ENCODE results near the gene MYL10. TPM values are rescaled to one million over a fixed set of nuclear protein-coding genes. Genes with fewer than 3 reads are reported as not detected.
"Not testable (repeated sequence)": the region's sequence is repeated elsewhere in the genome, so short reads cannot be mapped to it uniquely, and the experiment has no call there.

Gene MYL10
- total and polyA plus RNA-seq, 2 experiments from 2014 or later: 1.3 TPM; not detected in 1

DNA sequence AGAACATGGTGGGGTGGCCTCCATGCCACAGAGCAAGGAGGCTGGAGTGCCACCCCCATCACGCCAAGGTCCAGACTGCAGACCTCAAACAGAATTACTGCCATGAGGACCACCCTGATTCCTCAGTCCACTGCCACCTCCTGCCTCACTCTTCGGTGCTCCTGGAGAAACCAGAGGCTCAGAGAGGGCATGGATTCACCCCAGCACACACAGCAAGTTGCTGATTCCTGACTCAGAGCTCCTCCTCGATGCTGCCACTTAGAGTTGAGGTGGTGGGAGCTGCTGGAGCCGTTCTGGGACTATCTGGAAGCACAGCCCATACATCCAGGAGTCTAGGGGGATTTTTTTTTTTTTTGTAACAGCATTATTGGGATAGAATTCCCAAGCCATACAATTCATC, 22.0 kb upstream of the MYL10 start:
- Mint-ChIP-seq H3K36me3 (ENCODE audit: low read depth) (no peaks in the 10 kb centered on the region), H3K4me1 (peaks cover 2% of the 10 kb centered on the region; the same call in 1 of the 3 replicates), H3K4me3 (no peak overlapping the region), H3K9me3 (peaks cover 3% of the 10 kb centered on the region; the same call in 1 of the 3 replicates), H3K27ac (no peak overlapping the region), H3K27me3 (ENCODE audit: insufficient read depth, low read depth, poor library complexity) (peaks cover 8% of the 10 kb centered on the region)
- DNase-seq (ENCODE audit: low spot score): no peak
- Histone ChIP-seq H3F3A (replicated peaks; ENCODE audit: low read depth) (no peaks in the 10 kb centered on the region), H3K9me2 (ENCODE audit: insufficient read depth) (no peaks in the 10 kb centered on the region), H4K20me1 (replicated peaks; ENCODE audit: insufficient read depth) (no peaks in the 10 kb centered on the region), H3K4me1 (ENCODE audit: insufficient read depth) (no peaks in the 10 kb centered on the region), H3K36me3 (ENCODE audit: insufficient read depth) (no peaks in the 10 kb centered on the region), H3K27me3 (ENCODE audit: insufficient read depth) (no peaks in the 10 kb centered on the region), H3K79me2 (replicated peaks; ENCODE audit: insufficient read depth) (no peaks in the 10 kb centered on the region), H3K27ac (ENCODE audit: low read depth) (no peak overlapping the region), H3K4me2 (no peak overlapping the region), H2AFZ (no peak overlapping the region; the same call in 1 of the 2 replicates), H3K4me3 (no peak overlapping the region)
- ATAC-seq: no peak
- TF ChIP-seq ZNF114 (CRISPR knock-in tag; IDR thresholded peaks at IDR 0.05): no peak

DNA sequence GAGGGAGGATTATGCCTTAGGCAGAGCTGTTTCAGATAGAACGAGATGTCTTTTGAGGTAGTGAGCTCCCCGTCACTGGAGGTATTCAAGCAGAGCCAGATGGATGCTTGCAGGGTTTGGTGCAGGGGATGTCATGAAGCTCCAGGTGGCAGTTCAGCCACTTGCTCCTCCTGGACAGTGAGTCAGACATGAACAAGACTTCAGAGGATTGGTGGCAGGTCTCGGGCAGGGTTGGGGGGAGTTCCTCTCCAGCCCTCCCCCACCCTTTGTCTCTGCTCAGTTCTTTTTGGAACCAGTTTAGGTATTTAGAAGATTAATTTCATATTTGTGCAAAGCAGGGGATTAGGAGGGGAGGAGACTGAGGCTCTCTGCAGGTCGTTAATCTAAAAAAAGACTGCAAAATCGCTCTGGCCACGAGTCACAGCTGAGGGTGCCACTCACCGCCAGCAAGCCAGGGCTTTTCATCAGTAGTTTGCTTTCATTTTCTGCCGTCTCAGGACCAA, 21.5 kb upstream of the MYL10 start:
- Histone ChIP-seq H4K20me1 (replicated peaks; ENCODE audit: insufficient read depth) (no peaks in the 10 kb centered on the region), H3K9me2 (ENCODE audit: insufficient read depth) (no peaks in the 10 kb centered on the region), H3K4me3 (no peak overlapping the region), H3K27ac (ENCODE audit: low read depth) (no peak overlapping the region), H3K36me3 (ENCODE audit: insufficient read depth) (no peaks in the 10 kb centered on the region), H3F3A (replicated peaks; ENCODE audit: low read depth) (no peaks in the 10 kb centered on the region), H3K4me2 (no peak overlapping the region), H2AFZ (no peak overlapping the region; the same call in 1 of the 2 replicates), H3K27me3 (ENCODE audit: insufficient read depth) (no peaks in the 10 kb centered on the region), H3K79me2 (replicated peaks; ENCODE audit: insufficient read depth) (no peaks in the 10 kb centered on the region), H3K4me1 (ENCODE audit: insufficient read depth) (no peaks in the 10 kb centered on the region)
- TF ChIP-seq, protein P1, sequence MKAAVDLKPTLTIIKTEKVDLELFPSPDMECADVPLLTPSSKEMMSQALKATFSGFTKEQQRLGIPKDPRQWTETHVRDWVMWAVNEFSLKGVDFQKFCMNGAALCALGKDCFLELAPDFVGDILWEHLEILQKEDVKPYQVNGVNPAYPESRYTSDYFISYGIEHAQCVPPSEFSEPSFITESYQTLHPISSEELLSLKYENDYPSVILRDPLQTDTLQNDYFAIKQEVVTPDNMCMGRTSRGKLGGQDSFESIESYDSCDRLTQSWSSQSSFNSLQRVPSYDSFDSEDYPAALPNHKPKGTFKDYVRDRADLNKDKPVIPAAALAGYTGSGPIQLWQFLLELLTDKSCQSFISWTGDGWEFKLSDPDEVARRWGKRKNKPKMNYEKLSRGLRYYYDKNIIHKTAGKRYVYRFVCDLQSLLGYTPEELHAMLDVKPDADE (IDR thresholded peaks at IDR 0.05): no peak
- TF ChIP-seq, protein P2, sequence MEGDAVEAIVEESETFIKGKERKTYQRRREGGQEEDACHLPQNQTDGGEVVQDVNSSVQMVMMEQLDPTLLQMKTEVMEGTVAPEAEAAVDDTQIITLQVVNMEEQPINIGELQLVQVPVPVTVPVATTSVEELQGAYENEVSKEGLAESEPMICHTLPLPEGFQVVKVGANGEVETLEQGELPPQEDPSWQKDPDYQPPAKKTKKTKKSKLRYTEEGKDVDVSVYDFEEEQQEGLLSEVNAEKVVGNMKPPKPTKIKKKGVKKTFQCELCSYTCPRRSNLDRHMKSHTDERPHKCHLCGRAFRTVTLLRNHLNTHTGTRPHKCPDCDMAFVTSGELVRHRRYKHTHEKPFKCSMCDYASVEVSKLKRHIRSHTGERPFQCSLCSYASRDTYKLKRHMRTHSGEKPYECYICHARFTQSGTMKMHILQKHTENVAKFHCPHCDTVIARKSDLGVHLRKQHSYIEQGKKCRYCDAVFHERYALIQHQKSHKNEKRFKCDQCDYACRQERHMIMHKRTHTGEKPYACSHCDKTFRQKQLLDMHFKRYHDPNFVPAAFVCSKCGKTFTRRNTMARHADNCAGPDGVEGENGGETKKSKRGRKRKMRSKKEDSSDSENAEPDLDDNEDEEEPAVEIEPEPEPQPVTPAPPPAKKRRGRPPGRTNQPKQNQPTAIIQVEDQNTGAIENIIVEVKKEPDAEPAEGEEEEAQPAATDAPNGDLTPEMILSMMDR (conservative IDR thresholded peaks at IDR 0.05; ENCODE audit: low read depth in 2 of 2): no peak
- TF ChIP-seq, protein P3, sequence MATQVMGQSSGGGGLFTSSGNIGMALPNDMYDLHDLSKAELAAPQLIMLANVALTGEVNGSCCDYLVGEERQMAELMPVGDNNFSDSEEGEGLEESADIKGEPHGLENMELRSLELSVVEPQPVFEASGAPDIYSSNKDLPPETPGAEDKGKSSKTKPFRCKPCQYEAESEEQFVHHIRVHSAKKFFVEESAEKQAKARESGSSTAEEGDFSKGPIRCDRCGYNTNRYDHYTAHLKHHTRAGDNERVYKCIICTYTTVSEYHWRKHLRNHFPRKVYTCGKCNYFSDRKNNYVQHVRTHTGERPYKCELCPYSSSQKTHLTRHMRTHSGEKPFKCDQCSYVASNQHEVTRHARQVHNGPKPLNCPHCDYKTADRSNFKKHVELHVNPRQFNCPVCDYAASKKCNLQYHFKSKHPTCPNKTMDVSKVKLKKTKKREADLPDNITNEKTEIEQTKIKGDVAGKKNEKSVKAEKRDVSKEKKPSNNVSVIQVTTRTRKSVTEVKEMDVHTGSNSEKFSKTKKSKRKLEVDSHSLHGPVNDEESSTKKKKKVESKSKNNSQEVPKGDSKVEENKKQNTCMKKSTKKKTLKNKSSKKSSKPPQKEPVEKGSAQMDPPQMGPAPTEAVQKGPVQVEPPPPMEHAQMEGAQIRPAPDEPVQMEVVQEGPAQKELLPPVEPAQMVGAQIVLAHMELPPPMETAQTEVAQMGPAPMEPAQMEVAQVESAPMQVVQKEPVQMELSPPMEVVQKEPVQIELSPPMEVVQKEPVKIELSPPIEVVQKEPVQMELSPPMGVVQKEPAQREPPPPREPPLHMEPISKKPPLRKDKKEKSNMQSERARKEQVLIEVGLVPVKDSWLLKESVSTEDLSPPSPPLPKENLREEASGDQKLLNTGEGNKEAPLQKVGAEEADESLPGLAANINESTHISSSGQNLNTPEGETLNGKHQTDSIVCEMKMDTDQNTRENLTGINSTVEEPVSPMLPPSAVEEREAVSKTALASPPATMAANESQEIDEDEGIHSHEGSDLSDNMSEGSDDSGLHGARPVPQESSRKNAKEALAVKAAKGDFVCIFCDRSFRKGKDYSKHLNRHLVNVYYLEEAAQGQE (IDR thresholded peaks at IDR 0.05; ENCODE audit: unreplicated experiment): no peak
- no peak for TF ChIP-seq ZNF114 (CRISPR knock-in tag; IDR thresholded peaks at IDR 0.05)
- TF ChIP-seq JUNB (IDR thresholded peaks at IDR 0.05; ENCODE audit: unreplicated experiment): no peak
- no peak for TF ChIP-seq STAT1 (IDR thresholded peaks at IDR 0.05; ENCODE audit: unreplicated experiment)
- Mint-ChIP-seq H3K27ac (no peak overlapping the region), H3K9me3 (peaks cover 3% of the 10 kb centered on the region; the same call in 1 of the 3 replicates), H3K27me3 (ENCODE audit: insufficient read depth, low read depth, poor library complexity) (peaks cover 8% of the 10 kb centered on the region), H3K36me3 (ENCODE audit: low read depth) (no peaks in the 10 kb centered on the region), H3K4me3 (no peak overlapping the region), H3K4me1 (peaks cover 3% of the 10 kb centered on the region; the same call in 1 of the 3 replicates)
- ATAC-seq (no peak), DNase-seq (ENCODE audit: low spot score) (no peak)

DNA sequence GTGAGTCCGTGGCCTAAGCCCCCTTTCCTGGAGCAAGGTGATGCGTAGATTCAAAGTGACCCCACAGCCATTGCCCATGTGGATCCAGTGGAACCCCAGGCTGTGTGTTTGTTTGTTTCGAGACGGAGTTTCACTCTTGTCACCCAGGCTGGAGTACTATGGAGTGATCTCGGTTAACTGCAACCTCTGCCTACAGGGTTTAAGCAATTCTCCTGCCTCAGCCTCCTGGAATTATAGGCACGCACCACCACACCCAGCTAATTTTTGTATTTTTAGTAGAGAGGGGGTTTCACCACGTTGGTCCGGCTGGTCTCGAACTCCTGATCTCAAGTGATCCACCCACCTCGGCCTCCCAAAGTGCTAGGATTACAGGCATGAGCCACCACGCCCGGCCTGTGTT, 18.8 kb upstream of the MYL10 start:
- H3F3A ChIP-seq (replicated peaks; ENCODE audit: low read depth); H3K27ac ChIP-seq (ENCODE audit: low read depth); H3K4me2 ChIP-seq; H3K27me3 ChIP-seq (ENCODE audit: insufficient read depth); H3K27me3 Mint-ChIP-seq (ENCODE audit: insufficient read depth, low read depth, poor library complexity); H3K4me3 Mint-ChIP-seq; DNase-seq (ENCODE audit: low spot score); H3K9me3 Mint-ChIP-seq; H2AFZ ChIP-seq; H3K4me3 ChIP-seq; H3K4me1 ChIP-seq (ENCODE audit: insufficient read depth); H3K36me3 ChIP-seq (ENCODE audit: insufficient read depth); H3K27ac Mint-ChIP-seq; H3K36me3 Mint-ChIP-seq (ENCODE audit: low read depth); H4K20me1 ChIP-seq (replicated peaks; ENCODE audit: insufficient read depth); ATAC-seq; H3K79me2 ChIP-seq (replicated peaks; ENCODE audit: insufficient read depth); H3K9me2 ChIP-seq (ENCODE audit: insufficient read depth): not testable (repeated sequence)
- peaks cover 10% of the 10 kb centered on the region; the same call in 2 of the 3 replicates for H3K4me1 Mint-ChIP-seq

Measured in GM23338 (cell line).